Upper lobe of right lung (tissue), 1 donor: ENCODE results near the gene UPK3A. TPM values are rescaled to one million over a fixed set of nuclear protein-coding genes. Genes with fewer than 3 reads are reported as not detected.
A peak's percentile ranks its signal among the peaks of the same experiment; 100 is the strongest.

Experiments
- ATAC-seq: fragments of 200-7000 bp; cut with Tn5 transposase; one replicate; pipeline ENCODE4 v1.9.1; 2020; ENCODE audit warnings: mild to moderate bottlenecking, moderate library complexity
- DNase-seq: peaks from one replicate; pipeline ENCODE4 v3.0.0-alpha.2; 2020
- H3K27ac ChIP-seq: fragments of 200-600 bp; one replicate; pipeline ENCODE4 v1.8.0; 2022
- H3K27me3 ChIP-seq: fragments of 200-600 bp; one replicate; pipeline ENCODE4 v1.8.0; 2022; ENCODE audit warnings: mild to moderate bottlenecking
- H3K36me3 ChIP-seq: fragments of 200-600 bp; one replicate; pipeline ENCODE4 v1.8.0; 2022
- H3K4me1 ChIP-seq: fragments of 200-600 bp; one replicate; pipeline ENCODE4 v1.8.0; 2022
- H3K4me3 ChIP-seq: fragments of 200-600 bp; one replicate; pipeline ENCODE4 v1.8.0; 2022; ENCODE audit warnings: mild to moderate bottlenecking
- H3K9me3 ChIP-seq: fragments of 200-600 bp; one replicate; pipeline ENCODE4 v1.8.0; 2022
- CTCF ChIP-seq: fragments of 200-600 bp; IDR thresholded peaks from one replicate; pipeline ENCODE4 v1.8.0; 2022; ENCODE audit warnings: antibody characterized with exemption
- intact Hi-C: fragments of 100-400 bp; cut with DNase I; formaldehyde crosslinking; loops from one replicate; pipeline ENCODE4 v1.11.0; 2022
- total RNA-seq: library from RNA; stranded (reverse); fragmentation: NEBNext Ultra II Directional; extraction: Animal tissue kit (Norgen Biotek cat#: 25700); gene quantifications from one replicate; pipeline ENCODE4 v1.2.1, GENCODE V29; 2021
- donor health status: DM: no; HTN: yes; CAD: no; lungs with severe emphysema.

The UPK3A gene
- total RNA-seq, 1 donor from 2014 or later = not detected

- Histone ChIP-seq H3K27ac (no peak overlapping the region), H3K36me3 (no peaks in the 10 kb centered on the region), H3K4me3 (no peak overlapping the region), H3K27me3 (no peaks in the 10 kb centered on the region), H3K9me3 (no peaks in the 10 kb centered on the region), H3K4me1 (peaks cover 18% of the 10 kb centered on the region)
- no peak for TF ChIP-seq CTCF
- no peak for DNase-seq
- peak; percentile 67 for ATAC-seq
- intact Hi-C loops = no loop called here
Measured at GRCh38 chr22:45262195-45262930, 22.4 kb upstream of the UPK3A start.

- intact Hi-C loops = no loop called here
- no peaks in the 10 kb centered on the region for H3K9me3 ChIP-seq
- no peak overlapping the region for H3K27ac ChIP-seq
- H3K4me3 ChIP-seq = no peak overlapping the region
- no peak for TF ChIP-seq CTCF
- H3K4me1 ChIP-seq = peaks cover 20% of the 10 kb centered on the region
- DNase-seq = no peak
- ATAC-seq = no peak
- H3K27me3 ChIP-seq = no peaks in the 10 kb centered on the region
- no peaks in the 10 kb centered on the region for H3K36me3 ChIP-seq
Measured at GRCh38 chr22:45262931-45263462, 21.8 kb upstream of the UPK3A start.

GRCh38 chr22:45263463-45264269 lies 21.1 kb upstream of the UPK3A start:
- TF ChIP-seq CTCF = peak; percentile 70
- H3K27me3 ChIP-seq = no peaks in the 10 kb centered on the region
- peaks cover 21% of the 10 kb centered on the region for H3K4me1 ChIP-seq
- intact Hi-C loops = no loop called here
- H3K27ac ChIP-seq = peak overlapping the region; percentile 2
- H3K36me3 ChIP-seq = no peaks in the 10 kb centered on the region
- H3K4me3 ChIP-seq = no peak overlapping the region
- DNase-seq (peak; percentile 84), ATAC-seq (peak; percentile 92)
- H3K9me3 ChIP-seq = no peaks in the 10 kb centered on the region

GRCh38 chr22:45265535-45265934 lies 19.2 kb upstream of the UPK3A start:
- Histone ChIP-seq H3K27ac (no peak overlapping the region), H3K9me3 (no peaks in the 10 kb centered on the region), H3K4me3 (no peak overlapping the region), H3K27me3 (peaks cover 12% of the 10 kb centered on the region), H3K36me3 (no peaks in the 10 kb centered on the region), H3K4me1 (peaks cover 29% of the 10 kb centered on the region)
- ATAC-seq (no peak), DNase-seq (no peak)
- TF ChIP-seq CTCF = no peak
- intact Hi-C loops = no loop called here

GRCh38 chr22:45268167-45268957 lies 16.4 kb upstream of the UPK3A start:
- H3K36me3 ChIP-seq = no peaks in the 10 kb centered on the region
- intact Hi-C loops = no loop called here
- H3K9me3 ChIP-seq = no peaks in the 10 kb centered on the region
- H3K4me1 ChIP-seq = peaks cover 20% of the 10 kb centered on the region
- no peak for TF ChIP-seq CTCF
- peaks cover 13% of the 10 kb centered on the region for H3K27me3 ChIP-seq
- H3K4me3 ChIP-seq = peak overlapping the region; percentile 57
- no peak overlapping the region for H3K27ac ChIP-seq
- no peak for DNase-seq
- peak; percentile 1 for ATAC-seq
